Epithelial cell of proximal tubule (primary cell): Measurements from ENCODE around the gene IGF2R. TPM values are rescaled to one million over a fixed set of nuclear protein-coding genes. Genes with fewer than 3 reads are reported as not detected.

Source experiments
- DNase-seq: peaks from one replicate; pipeline ENCODE4 v3.0.0-alpha.2; 2011; ENCODE audit warnings: low read depth
- H3K4me3 ChIP-seq: 2 replicates; pipeline ENCODE4 v1.5.1; 2011; ENCODE audit warnings: low read depth, mild to moderate bottlenecking, low read length
- CTCF ChIP-seq: conservative IDR thresholded peaks from 2 replicates; pipeline ENCODE4 v1.5.1; 2012; ENCODE audit warnings: low read depth, mild to moderate bottlenecking, low read length
- total RNA-seq: library from RNA; depleted of rRNA; stranded (reverse); fragments of >200 nt; gene quantifications from 2 replicates; pipeline ENCODE4 v1.2.3, GENCODE V29; 2015

IGF2R gene
- total RNA-seq, 1 donor from 2014 or later: 50.8 TPM

GRCh38 chr6:159943101-159943632 lies 25.7 kb upstream of the IGF2R start:
- no peak for TF ChIP-seq CTCF
- H3K4me3 ChIP-seq: no peak overlapping the region
- no peak for DNase-seq

- no peak overlapping the region for H3K4me3 ChIP-seq
- no peak for DNase-seq
- no peak for TF ChIP-seq CTCF
These were observed 24.8 kb upstream of the IGF2R start for GRCh38 chr6:159943968-159944598.

- no peak overlapping the region for H3K4me3 ChIP-seq
- no peak for TF ChIP-seq CTCF
- DNase-seq: no peak
These were observed 23.0 kb upstream of the IGF2R start for GRCh38 chr6:159945801-159946392.

DNA sequence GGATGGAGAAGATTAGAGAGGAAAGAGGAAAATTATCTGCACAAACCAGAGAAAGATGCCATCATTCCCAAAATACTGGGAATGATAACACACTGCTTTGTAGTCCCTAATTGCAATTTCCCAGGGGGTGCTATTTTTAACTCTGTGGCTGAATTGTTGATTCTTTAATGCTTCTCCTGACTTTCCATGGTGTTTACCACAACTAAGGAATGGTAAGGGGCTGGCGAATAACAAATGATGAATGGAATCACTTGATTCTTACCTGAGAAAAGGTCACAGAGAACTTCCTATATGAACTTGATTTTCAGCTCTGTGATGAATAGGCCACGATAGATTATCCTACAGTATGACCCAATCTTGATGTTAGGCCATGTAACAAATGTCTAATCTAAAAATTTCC lies 22.0 kb upstream of the IGF2R start:
- DNase-seq: no peak
- no peak for TF ChIP-seq CTCF
- no peak overlapping the region for H3K4me3 ChIP-seq

DNA sequence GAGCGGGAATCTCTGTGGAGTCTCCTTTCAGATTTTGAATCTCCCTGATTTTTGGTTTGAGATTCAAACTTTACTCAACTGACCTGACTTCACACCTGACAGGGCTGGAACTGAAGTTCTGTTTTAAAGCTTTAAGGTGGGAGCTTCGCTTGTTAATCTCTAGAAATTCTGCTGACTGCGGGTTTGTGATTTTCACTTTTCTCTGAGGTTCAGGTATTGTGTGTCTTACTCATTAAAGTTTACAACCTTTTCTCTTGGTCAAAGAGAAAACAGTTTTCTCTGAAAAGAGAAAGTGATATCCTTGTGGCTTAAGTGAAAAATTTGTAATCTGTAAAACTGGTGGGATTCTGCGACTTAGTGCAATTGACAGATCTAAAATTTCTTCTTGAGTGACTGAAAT lies 20.7 kb upstream of the IGF2R start:
- no peak overlapping the region for H3K4me3 ChIP-seq
- no peak for TF ChIP-seq CTCF
- DNase-seq: no peak

- no peak overlapping the region for H3K4me3 ChIP-seq
- no peak for DNase-seq
- no peak for TF ChIP-seq CTCF
These were observed 17.1 kb upstream of the IGF2R start for GRCh38 chr6:159951772-159952171.
